HepG2 (cell line): ENCODE data around the gene DLX3. TPM values are rescaled to one million over a fixed set of nuclear protein-coding genes. Genes with fewer than 3 reads are reported as not detected.

Source experiments
- CBX1 ChIP-seq: IDR thresholded peaks from one replicate; pipeline ENCODE4 v1.6.1; 2016; ENCODE audit warnings: antibody characterized with exemption, low read depth
- CC2D1A ChIP-seq: sonication (generic); formaldehyde crosslinking; IDR thresholded peaks from 2 replicates; pipeline ENCODE4 v1.8.1; 2023; ENCODE audit warnings: mild to moderate bottlenecking, missing genetic modification reagents
- EP300 ChIP-seq, 3 experiments: sonication (generic) in 1 of 3; formaldehyde crosslinking in 1 of 3; IDR thresholded peaks; 2 replicates each; pipeline versions ENCODE4 v1.5.1 to v1.6.1; 2011 to 2020; ENCODE audit warnings: low read depth in 2 of 3, low read length in 2 of 3, borderline replicate concordance in 1 of 3, improper control_type of control experiment in 1 of 3, mild to moderate bottlenecking in 1 of 3, missing genetic modification reagents in 1 of 3, moderate library complexity in 1 of 3
- FLYWCH1 ChIP-seq: sonication (generic); formaldehyde crosslinking; IDR thresholded peaks from 2 replicates; pipeline ENCODE4 v1.8.1; 2023; ENCODE audit warnings: mild to moderate bottlenecking, missing genetic modification reagents
- HMGXB4 ChIP-seq, 2 experiments: sonication (generic) in 1 of 2; formaldehyde crosslinking in 1 of 2; IDR thresholded peaks; 2 replicates each; pipeline versions ENCODE4 v1.4.0 to v1.6.1; 2018 to 2020; ENCODE audit warnings: missing genetic modification reagents in 2 of 2, borderline replicate concordance in 1 of 2, low read depth in 1 of 2, mild to moderate bottlenecking in 1 of 2, missing biosample characterization in 1 of 2
- KAT2B ChIP-seq: fragments of 150-350 bp; IDR thresholded peaks from 2 replicates; pipeline ENCODE4 v1.6.1; 2014; ENCODE audit warnings: low read depth, low read length, borderline replicate concordance
- KLF13 ChIP-seq: sonication (generic); formaldehyde crosslinking; IDR thresholded peaks from 2 replicates; pipeline ENCODE4 v1.4.0; 2020; ENCODE audit warnings: mild to moderate bottlenecking, missing genetic modification reagents
- SP2 ChIP-seq: sonication (generic); formaldehyde crosslinking; IDR thresholded peaks from 2 replicates; pipeline ENCODE4 v1.5.1; 2020; ENCODE audit warnings: mild to moderate bottlenecking, missing genetic modification reagents
- TCF12 ChIP-seq, 2 experiments: fragments of 450-650 bp in 1 of 2; sonication (generic) in 1 of 2; formaldehyde crosslinking in 1 of 2; IDR thresholded peaks; 2 replicates each; pipeline versions ENCODE4 v1.6.1 to v1.8.0; 2017 to 2022; ENCODE audit warnings: antibody characterized with exemption in 1 of 2, mild to moderate bottlenecking in 1 of 2, missing genetic modification reagents in 1 of 2, moderate library complexity in 1 of 2
- TFDP2 ChIP-seq: sonication (generic); formaldehyde crosslinking; IDR thresholded peaks from 2 replicates; pipeline ENCODE4 v1.4.0; 2020; ENCODE audit warnings: missing genetic modification reagents
- ZBTB1 ChIP-seq: sonication (generic); formaldehyde crosslinking; IDR thresholded peaks from 2 replicates; pipeline ENCODE4 v1.4.0; 2020; ENCODE audit warnings: missing genetic modification reagents, borderline replicate concordance
- ZGPAT ChIP-seq: IDR thresholded peaks from 2 replicates; pipeline ENCODE4 v1.6.1; 2016; ENCODE audit warnings: mild to moderate bottlenecking
- ZHX1 ChIP-seq: sonication (generic); formaldehyde crosslinking; IDR thresholded peaks from 2 replicates; pipeline ENCODE4 v1.8.1; 2022; ENCODE audit warnings: low read depth, mild to moderate bottlenecking, missing genetic modification reagents
- ZNF383 ChIP-seq: sonication (generic); formaldehyde crosslinking; IDR thresholded peaks from 2 replicates; pipeline ENCODE4 v1.4.0; 2020; ENCODE audit warnings: missing genetic modification reagents, mild to moderate bottlenecking, borderline replicate concordance
- ZNF614 ChIP-seq: IDR thresholded peaks from 2 replicates; pipeline ENCODE4 v1.6.1; 2018; ENCODE audit warnings: missing biosample characterization, missing genetic modification reagents, inconsistent platforms, borderline replicate concordance
- polyA plus RNA-seq, 8 experiments: library from polyadenylated mRNA; depleted of rRNA in 3 of 8; stranded (reverse) in 7 of 8; unstranded in 1 of 8; fragments of >200 nt; fragmentation: Illumina TruSeq in 4 of 8; extraction: Trizol in 4 of 8; gene quantifications; 2 replicates each; pipeline versions ENCODE4 v1.2.1 to v1.2.3, GENCODE V29; 2011 to 2016; ENCODE audit warnings: low read depth in 4 of 8, missing spikeins in 1 of 8, mixed read lengths in 1 of 8; ENCODE audit not compliant: insufficient read depth in 1 of 8
- total RNA-seq, 5 experiments: library from RNA; depleted of rRNA; stranded (reverse); fragments of >200 nt; fragmentation: Illumina TruSeq; extraction: Trizol; gene quantifications; 2 replicates each; pipeline ENCODE4 v1.2.3, GENCODE V29; 2016; ENCODE audit warnings: low read depth in 1 of 5
- TF ChIP-seq, protein P1 (sequence below): fragments of 450-650 bp; IDR thresholded peaks from 2 replicates; pipeline ENCODE4 v1.6.1; 2016
- TF ChIP-seq, protein P2 (sequence below): sonication (generic); formaldehyde crosslinking; conservative IDR thresholded peaks from 2 replicates; pipeline ENCODE4 v1.4.0; 2020; ENCODE audit warnings: missing genetic modification reagents

DLX3 gene
- total and polyA plus RNA-seq, 2 of the 13 experiments (the other 11 are each of a cell fraction or from before 2014, with no cell fraction given): 0.03 TPM; not detected in 1

DNA sequence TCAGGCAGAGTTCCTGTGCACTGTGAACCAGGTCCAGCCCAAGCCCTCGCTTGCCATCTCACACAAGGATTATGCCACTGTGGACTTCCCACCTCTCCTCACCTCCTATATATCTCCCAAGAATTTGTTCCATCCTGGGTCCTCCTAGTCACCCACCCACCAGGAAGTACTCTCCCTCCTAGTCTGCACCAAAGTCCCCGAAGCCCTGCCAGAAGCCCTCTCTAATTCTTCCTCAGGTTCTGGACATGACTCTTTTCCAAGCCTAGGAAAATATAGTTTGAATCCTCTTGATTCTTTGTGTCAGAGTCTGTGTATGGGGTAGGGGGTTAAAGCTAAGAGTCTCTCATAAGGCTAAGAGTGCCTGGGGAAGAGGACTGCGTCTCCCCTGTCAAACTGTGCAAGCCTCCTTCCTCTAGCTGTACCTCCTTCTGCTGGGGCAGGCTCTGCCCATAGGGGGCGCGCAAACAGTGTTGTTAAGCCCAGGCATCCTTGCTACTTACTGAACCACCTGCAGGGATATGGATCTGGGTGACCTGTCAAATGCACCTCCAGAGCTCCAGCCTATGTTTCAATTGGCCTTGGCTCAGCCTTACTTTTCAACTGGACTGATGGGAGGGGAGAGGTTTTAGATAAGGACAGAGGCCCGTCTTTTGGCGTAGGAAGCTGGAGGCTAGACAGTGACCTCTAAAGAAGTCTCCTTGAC, 42.7 kb downstream of the DLX3 start (continued):
- no peak for TF ChIP-seq ZGPAT (CRISPR knock-in tag)
- no peak for TF ChIP-seq CC2D1A (CRISPR knock-in tag)
- TF ChIP-seq CBX1: no peak
- no peak for TF ChIP-seq ZHX1 (CRISPR knock-in tag)
- TF ChIP-seq ZNF614 (CRISPR knock-in tag): no peak
- peak in 1 of 2 experiments; percentile 42; a peak in 1 of 4 replicates for TF ChIP-seq HMGXB4 (CRISPR knock-in tag; IDR thresholded peaks at IDR 0.05; ENCODE audit: borderline replicate concordance in 1 of 2, low read depth in 1 of 2)
- no peak for TF ChIP-seq ZBTB1 (CRISPR knock-in tag)
- no peak for TF ChIP-seq FLYWCH1
- TF ChIP-seq ZNF383 (CRISPR knock-in tag): no peak
- TF ChIP-seq KAT2B: no peak
- 0 out of 4 replicates have a peak, but pooled peaks of 1 of the 2 experiments have one; percentile 9 for TF ChIP-seq EP300 (IDR thresholded peaks at IDR 0.05; ENCODE audit: low read depth in 2 of 2, low read length in 2 of 2)
- TF ChIP-seq EP300 (CRISPR knock-in tag; IDR thresholded peaks at IDR 0.05; ENCODE audit: borderline replicate concordance): no peak
- no peak for TF ChIP-seq TCF12 (IDR thresholded peaks at IDR 0.05)
- TF ChIP-seq TCF12 (CRISPR knock-in tag; IDR thresholded peaks at IDR 0.05): no peak
- no peak for TF ChIP-seq KLF13 (CRISPR knock-in tag)
- TF ChIP-seq SP2 (CRISPR knock-in tag): no peak
- TF ChIP-seq, protein P1, sequence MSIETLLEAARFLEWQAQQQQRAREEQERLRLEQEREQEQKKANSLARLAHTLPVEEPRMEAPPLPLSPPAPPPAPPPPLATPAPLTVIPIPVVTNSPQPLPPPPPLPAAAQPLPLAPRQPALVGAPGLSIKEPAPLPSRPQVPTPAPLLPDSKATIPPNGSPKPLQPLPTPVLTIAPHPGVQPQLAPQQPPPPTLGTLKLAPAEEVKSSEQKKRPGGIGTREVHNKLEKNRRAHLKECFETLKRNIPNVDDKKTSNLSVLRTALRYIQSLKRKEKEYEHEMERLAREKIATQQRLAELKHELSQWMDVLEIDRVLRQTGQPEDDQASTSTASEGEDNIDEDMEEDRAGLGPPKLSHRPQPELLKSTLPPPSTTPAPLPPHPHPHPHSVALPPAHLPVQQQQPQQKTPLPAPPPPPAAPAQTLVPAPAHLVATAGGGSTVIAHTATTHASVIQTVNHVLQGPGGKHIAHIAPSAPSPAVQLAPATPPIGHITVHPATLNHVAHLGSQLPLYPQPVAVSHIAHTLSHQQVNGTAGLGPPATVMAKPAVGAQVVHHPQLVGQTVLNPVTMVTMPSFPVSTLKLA: no peak
- TF ChIP-seq TFDP2 (CRISPR knock-in tag): no peak
- TF ChIP-seq, protein P2, sequence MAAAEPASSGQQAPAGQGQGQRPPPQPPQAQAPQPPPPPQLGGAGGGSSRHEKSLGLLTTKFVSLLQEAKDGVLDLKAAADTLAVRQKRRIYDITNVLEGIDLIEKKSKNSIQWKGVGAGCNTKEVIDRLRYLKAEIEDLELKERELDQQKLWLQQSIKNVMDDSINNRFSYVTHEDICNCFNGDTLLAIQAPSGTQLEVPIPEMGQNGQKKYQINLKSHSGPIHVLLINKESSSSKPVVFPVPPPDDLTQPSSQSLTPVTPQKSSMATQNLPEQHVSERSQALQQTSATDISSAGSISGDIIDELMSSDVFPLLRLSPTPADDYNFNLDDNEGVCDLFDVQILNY (CRISPR knock-in tag): no peak
